Fibroblast of mammary gland (primary cell): Measurements from ENCODE around the gene PSG2.
"Not testable (repeated sequence)": the region's sequence is repeated elsewhere in the genome, so short reads cannot be mapped to it uniquely, and the experiment has no call there.

Experiments
- DNase-seq: peaks from one replicate; pipeline ENCODE4 v3.0.0-alpha.2; 2010; ENCODE audit warnings: low read depth
- H3K4me3 ChIP-seq: 2 replicates; pipeline ENCODE4 v1.5.1; 2011; ENCODE audit warnings: low read depth, mild to moderate bottlenecking, low read length, moderate library complexity; ENCODE audit not compliant: control insufficient read depth
- TF ChIP-seq, protein P1 (sequence below): conservative IDR thresholded peaks from 2 replicates; pipeline ENCODE4 v1.5.1; 2011; ENCODE audit warnings: low read depth, low read length, inconsistent platforms; ENCODE audit not compliant: control insufficient read depth, insufficient read depth

PSG2 gene

DNA sequence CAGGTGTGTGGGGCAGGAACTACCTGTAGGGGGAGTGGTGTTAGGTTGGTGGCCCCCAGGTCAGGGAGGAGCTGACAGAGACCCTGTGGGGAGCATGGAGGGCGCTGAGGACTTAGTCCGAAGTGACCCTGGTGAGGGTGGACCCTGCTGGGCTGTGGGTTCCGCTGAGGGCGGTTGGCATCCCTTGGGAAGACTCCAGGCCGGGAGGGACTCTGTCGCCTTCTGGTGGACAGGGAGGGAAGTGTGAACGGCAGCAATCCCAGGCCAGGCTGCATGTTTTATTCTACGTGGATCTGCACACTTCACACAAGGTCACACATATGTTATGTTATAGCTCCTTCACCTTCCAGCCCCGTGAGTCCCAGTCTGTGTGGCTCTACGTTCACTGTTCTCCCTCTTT lies 54.5 kb downstream of the PSG2 start:
- H3K4me3 ChIP-seq, DNase-seq: not testable (repeated sequence)
- TF ChIP-seq, protein P1, sequence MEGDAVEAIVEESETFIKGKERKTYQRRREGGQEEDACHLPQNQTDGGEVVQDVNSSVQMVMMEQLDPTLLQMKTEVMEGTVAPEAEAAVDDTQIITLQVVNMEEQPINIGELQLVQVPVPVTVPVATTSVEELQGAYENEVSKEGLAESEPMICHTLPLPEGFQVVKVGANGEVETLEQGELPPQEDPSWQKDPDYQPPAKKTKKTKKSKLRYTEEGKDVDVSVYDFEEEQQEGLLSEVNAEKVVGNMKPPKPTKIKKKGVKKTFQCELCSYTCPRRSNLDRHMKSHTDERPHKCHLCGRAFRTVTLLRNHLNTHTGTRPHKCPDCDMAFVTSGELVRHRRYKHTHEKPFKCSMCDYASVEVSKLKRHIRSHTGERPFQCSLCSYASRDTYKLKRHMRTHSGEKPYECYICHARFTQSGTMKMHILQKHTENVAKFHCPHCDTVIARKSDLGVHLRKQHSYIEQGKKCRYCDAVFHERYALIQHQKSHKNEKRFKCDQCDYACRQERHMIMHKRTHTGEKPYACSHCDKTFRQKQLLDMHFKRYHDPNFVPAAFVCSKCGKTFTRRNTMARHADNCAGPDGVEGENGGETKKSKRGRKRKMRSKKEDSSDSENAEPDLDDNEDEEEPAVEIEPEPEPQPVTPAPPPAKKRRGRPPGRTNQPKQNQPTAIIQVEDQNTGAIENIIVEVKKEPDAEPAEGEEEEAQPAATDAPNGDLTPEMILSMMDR, result peak; percentile 48

DNA sequence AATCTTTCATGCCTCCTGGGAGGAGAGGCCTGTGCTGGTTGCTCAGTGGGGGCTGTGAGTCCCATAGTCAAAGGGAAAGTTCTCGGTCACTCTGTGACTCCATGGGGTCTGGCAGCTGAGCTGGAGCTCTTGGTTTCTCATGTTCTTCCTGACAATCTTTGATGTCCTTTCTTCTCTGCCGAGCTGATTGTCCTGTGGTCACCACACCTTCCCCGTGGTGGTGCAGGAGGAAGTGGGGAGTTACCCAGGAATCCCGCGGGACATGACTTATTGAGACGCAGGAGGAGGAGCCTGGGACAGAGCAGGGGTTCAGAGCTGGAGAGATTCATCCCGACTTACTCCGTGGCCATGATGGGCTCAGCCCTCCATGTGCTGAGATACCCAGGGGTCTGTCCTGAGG lies 55.4 kb downstream of the PSG2 start:
- H3K4me3 ChIP-seq, DNase-seq: not testable (repeated sequence)

DNA sequence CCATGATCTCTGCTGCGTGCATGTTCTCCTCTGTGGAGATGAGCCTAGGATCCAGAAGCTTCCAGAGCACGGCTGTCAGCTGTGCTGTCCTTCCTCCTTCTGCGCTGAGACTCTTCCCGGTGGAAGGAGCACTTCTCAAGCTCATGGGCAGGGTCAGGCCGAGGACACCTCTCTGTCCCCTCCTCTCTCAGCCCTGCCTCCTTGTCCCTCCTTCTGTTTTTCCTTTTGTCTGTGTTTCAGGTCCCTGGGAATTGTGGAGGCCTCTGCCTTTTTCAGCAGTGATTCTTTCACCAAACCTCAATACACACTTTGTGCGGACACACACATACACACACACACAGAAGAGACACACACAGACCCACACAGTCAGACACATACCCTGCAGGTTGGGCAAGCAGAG lies 56.1 kb downstream of the PSG2 start, which contains the start of gene PSG11:
TSS of gene PSG11 (minus strand) at position 101 of the 400 bp plus-strand sequence. CDS start at position 4, 97 bp downstream.
- not testable (repeated sequence) for H3K4me3 ChIP-seq, DNase-seq

DNA sequence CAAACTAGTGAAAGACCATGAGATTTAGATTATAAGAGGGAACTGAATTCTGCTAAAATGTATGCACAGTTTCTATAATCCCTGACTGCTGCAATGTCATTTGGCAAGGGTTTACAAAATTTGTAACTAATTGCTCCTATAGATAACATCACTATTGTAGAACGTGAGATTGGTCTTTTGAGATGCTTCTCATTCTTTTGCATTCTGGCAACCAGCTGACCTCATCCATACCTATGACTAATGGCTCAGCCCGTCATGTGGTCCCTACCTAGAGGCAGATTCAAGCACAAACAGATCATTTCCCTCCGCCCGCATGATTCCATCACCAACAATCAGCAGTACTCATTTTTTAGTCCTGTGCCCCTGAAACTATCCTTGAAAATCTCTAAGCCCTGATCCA lies 60.4 kb downstream of the PSG2 start:
- H3K4me3 ChIP-seq, result not testable (repeated sequence)
- peak; percentile 82 for DNase-seq

DNA sequence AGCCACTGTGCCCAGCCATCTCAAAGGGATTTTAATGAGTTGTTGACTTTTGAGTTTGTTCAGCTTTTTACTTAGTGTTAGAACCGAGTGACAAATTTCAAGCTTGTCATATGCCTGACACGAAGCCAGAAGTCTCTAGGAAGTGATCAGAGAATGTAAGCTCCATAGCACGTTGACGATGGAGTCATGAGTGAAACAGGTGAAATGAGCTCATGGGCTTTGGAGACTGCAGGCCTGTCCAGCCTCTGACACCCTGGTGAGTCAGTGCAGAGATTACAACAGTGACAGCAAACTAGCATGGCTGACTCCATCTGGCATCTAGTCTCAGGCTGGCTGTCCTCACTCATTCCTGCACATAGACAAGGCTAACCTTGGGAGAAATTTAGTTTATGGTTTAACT lies 60.9 kb downstream of the PSG2 start:
- peak; percentile 94 for DNase-seq

DNA sequence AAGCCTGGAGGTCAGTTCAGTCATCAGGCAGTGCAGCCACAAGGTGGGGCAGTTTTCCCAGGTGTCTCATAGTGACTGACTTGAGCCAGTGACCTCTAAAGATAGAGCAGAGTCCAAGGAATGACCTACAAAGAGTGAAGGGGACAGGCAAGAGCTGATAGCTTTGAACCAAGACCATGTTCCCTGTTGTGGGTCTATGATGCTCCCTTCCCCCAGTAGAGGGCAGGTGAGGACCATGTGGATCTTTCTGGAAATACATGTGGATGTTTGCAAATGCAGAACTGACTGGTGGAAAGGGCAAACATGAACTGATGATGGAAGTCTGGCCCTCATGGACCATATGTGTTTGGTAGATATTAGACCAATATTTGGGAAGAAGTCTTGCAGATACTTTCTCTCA lies 62.9 kb downstream of the PSG2 start:
- peak; percentile 31 for DNase-seq
- TF ChIP-seq, protein P1, result peak; percentile 28
- not testable (repeated sequence) for H3K4me3 ChIP-seq

More for the DNA sequence above, 60.9 kb downstream of the PSG2 start:
- H3K4me3 ChIP-seq, result not testable (repeated sequence)
